Liver (tissue), 3 donors: ENCODE measurements around the gene PPFIBP1.
A peak's percentile ranks its signal among the peaks of the same experiment; 100 is the strongest.

ENCODE experiments used
- CTCF ChIP-seq: fragments of 150-350 bp; IDR thresholded peaks from 2 replicates; pipeline ENCODE4 v1.5.1; 2017; ENCODE audit warnings: improper control_type of control experiment, low read depth, low read length; ENCODE audit not compliant: missing input control
- EGR1 ChIP-seq, 2 donors: IDR thresholded peaks; 2 replicates each; pipeline ENCODE4 v1.6.1; 2016 to 2018; ENCODE audit warnings: antibody characterized with exemption in 2 of 2, low read depth in 2 of 2
- HNF4A ChIP-seq, 2 donors: conservative IDR thresholded peaks; 2 replicates each; pipeline ENCODE4 v1.6.1; 2016; ENCODE audit warnings: antibody characterized with exemption in 2 of 2, mild to moderate bottlenecking in 2 of 2
- REST ChIP-seq: IDR thresholded peaks from 2 replicates; pipeline ENCODE4 v1.6.1; 2016; ENCODE audit warnings: antibody characterized with exemption, mild to moderate bottlenecking
- SP1 ChIP-seq: IDR thresholded peaks from 2 replicates; pipeline ENCODE4 v1.6.1; 2018; ENCODE audit warnings: antibody characterized with exemption, mild to moderate bottlenecking
- TAF1 ChIP-seq: conservative IDR thresholded peaks from 2 replicates; pipeline ENCODE4 v1.6.1; 2016; ENCODE audit warnings: antibody characterized with exemption, mild to moderate bottlenecking
- ZBTB33 ChIP-seq: IDR thresholded peaks from 2 replicates; pipeline ENCODE4 v1.6.1; 2016; ENCODE audit warnings: antibody characterized with exemption
- donor health status: healthy.
- donor health status: healthy.

- TF ChIP-seq CTCF (no peak), EGR1 (IDR thresholded peaks at IDR 0.05; ENCODE audit: low read depth in 2 of 2) (no peak), TAF1 (no peak), ZBTB33 (no peak), SP1 (no peak), REST (no peak), HNF4A (conservative IDR thresholded peaks at IDR 0.05) (peak; percentile 23 to 51)
Observed at GRCh38 chr12:27688671-27689070, 164.7 kb downstream of the PPFIBP1 start.
